HL-60/S4 treated with phorbol 12-myristate 13-acetate at 8.2 ng/mL for 4 days and 3 days (cell line): ENCODE data around the gene SRGAP2.
"Not testable (repeated sequence)": the region's sequence is repeated elsewhere in the genome, so short reads cannot be mapped to it uniquely, and the experiment has no call there.

Source experiments
- in situ Hi-C: fragments of 300-500 bp; cut with MboI; formaldehyde crosslinking; loops from 2 replicates; pipeline ENCODE4 v1.15.0; 2022; ENCODE audit warnings: low sequenced_read_pairs

SRGAP2 gene

DNA sequence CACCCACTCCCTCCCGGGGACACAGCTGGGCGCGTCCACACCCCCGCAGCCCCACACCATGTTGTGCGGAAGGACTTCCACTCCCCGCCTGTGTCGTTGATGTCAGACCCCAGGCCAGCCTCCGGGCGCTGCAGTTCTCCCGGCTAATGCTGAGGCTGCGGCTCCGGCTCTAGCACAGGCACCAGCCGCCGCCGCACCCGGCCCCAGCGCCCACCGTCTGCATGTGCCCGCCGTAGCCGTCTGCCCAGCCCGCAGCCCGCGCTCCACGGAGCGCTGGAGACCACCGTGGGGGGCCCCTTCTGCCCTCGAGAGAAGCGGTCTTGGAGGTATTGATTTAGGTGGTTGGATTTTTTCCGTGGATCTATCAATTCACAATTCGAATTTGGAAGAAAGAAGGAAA, 2.2 kb downstream of the SRGAP2 start:
- in situ Hi-C loops, result not testable (repeated sequence)

DNA sequence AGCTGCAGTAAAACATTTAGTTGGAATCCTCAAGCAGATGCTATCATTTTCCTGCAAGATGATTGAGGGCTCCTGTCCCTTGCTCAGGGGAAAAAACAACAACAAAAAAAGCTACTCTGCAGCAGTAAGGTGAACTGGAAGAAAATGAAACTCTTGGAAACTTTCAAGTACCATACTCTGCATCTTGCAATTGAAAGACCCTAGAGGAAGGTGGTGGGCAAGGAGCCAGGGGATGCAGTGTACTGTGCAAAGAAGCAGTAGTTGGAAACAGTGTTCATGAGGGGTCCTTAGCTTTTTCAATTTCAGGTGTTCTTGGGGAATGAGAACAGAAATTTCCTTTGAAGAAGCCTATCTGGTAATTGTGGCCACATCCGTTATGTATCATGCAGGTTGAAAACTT, 7.5 kb downstream of the SRGAP2 start:
- in situ Hi-C loops, result not testable (repeated sequence)

DNA sequence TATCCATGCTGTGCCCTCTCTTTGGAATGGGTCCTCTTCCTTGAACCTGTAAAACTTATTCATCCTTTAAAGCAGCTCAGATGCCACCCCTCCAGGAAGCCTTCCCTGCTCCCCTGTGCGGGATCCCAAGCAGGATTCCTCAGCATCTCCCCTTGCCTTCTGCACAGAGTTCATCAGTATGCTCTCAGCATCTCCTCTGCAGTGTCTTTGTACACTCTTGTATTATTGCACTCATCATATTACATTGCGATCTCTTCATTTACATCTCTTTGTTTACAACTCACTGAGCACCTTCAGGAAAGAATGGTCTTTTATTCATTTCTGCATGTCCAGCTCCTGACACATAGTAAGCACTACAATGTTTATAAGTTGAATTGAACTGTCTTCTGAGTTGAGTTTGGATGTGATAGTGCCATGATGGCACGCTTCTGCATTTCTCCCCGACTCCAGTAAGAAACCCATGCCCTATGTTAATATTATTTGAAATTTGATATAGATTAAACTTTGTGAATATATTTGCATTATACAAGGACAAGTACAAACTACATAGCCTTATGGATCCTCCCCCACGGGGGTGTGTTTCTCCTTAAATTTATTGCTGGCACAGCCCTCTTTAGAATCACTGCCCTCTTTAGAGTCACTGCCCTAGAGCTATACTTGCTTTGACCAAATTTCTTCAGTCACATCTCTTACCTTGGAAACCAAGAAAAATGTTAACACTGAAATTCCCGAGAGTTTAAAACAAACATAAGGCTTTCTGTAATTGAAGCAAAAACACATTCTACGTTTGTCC, 12.5 kb downstream of the SRGAP2 start:
- in situ Hi-C loops, result not testable (repeated sequence)

DNA sequence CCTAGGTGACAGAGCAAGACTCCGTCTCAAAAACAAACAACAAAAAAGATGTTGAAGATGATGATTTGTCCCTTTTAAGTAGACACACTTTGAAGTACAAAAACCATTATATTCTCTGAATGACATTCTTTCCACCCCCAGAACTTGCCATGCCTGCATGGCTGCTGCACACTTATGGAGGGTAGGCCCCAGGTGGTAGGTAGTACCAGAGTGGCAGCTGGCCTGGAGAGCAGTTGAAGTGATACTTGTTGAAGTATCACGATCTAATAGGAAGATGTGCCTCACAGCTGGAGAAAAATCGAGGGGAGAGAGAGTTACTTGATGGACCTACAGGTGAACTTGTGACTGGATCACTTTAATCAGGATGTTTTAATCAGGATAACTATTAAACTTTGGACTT, 14.9 kb downstream of the SRGAP2 start:
- in situ Hi-C loops, result not testable (repeated sequence)

DNA sequence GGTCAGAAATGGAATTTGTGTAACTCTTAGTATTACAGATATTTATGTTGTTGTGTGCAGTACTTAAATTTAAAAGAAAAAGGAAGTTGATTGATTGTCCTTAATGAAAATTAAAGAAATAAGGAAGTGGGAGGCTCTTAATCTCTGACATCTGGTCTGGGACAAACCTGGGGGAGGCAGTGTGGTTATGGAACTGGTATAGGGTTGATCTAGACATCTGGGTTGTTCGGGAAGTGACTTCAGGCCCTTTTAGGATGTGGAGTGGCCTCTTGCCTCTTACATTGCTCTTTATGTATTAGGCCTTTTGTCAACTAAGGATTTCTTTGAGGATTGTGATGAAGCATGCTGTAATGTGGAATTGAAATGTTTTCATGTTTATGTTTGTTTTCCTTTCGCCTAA, 15.4 kb downstream of the SRGAP2 start:
- in situ Hi-C loops, result not testable (repeated sequence)

DNA sequence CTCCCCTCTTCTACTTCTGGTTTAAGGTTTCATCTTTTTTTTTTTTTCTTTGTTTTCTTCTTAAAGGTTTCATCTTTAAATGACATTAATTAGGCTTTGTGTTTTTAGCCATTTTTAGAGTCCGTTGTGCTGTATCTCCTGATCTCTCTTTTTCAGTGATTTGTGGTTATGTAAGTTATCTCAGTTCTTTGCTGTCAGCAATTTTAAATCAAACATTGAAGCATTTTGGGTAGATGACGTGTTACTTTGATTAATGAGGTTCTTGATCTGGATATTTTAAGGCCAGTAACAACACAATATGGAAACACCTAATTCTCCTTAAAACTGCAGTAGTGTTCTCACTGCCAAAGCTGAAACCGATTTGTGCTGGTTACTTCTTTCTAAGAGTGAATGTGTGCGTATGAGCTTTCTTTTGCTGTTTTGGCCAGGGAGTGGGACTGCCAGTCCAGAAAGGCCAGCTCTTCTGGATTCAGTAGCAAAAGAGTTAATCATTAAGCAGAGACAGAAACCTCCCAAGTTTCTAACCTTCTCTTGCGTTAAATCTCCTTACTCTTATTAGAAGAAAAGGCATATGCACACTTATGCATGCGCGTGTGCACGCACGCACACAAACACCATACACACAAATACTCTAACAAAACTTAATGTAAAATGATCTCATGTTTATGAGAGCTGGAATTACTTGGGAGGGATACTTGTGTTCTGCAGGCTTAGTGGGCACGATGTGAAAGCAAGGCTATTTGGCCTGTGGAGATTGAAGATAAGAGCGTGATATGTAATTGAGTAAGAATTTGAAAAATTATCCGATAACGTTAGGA, 16.4 kb downstream of the SRGAP2 start:
- in situ Hi-C loops, result not testable (repeated sequence)

DNA sequence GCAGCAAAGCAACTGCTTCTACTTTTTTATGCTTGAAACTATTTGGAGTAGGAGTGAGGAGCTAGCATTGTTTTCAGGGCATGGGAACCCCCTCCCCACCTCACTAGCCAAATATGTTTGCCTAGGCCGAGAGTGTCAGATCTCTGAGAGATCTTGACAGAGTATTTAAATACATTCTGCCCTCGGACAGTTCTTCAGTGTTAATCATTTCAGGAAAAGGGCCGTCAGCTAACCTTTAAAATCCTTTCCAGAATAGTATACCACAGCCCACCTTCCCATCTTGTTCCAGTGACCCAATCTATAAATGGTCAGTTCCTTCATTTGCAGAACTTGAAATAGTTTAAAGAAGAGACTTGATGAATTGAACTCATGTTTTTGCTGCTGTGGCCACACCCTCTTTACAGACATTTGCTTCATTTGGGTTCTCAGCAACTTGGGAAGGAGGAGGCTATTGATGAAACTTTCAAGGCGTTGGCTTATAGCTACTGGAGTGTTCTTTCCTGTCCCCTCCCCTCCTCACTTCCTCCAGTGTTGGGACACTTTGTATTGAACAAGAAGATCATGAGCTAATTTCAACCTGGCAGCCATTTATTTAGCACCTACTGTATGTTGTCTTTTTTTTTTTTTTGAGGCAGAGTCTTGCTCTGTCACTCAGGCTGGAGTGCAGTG, 17.1 kb downstream of the SRGAP2 start:
- in situ Hi-C loops, result not testable (repeated sequence)

DNA sequence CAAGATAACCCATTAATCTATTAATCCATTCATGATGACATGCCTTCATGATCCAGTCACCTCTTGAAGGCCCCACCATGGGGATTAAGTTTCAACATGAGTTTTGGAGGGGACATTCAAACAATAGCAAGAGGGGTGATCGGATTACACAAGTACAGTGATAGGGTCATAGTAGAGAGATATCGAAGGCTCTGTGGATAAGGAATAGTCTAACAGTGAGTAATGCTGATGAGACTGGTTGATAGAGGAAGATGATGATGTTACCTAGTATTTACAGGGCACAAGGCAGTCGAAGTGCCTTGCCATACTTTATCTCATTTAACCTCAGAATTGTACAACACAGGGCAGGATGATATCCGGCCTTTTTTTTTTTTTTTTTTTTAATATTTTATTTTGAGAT, 18.2 kb downstream of the SRGAP2 start:
- in situ Hi-C loops, result not testable (repeated sequence)

DNA sequence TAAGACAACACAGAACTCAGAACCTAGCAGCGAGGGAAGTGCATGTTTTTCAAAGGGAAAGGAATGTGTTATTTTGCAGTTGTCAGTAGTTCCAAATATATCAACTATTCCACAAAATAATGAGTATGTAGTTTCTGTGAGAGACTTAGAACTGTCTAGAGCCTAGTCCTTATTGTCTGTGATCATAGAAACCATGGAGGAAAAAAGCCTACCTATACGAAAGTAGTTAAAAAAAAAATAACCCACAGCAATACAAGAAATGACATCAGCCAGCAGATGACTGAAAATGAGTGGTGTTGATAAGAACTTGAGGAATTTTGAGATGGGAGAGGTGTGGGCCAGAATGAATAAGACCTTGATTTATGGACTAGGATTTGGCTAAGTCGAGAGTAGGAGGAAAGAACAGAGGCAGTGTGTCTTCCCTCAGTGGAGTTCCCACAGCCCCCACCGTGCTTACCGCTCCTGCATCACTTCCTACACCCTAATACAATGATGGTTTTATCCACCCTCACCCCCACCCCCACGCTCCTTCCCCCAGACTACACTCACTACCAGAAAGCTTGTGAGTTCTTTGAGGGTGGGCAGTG, 20.9 kb downstream of the SRGAP2 start:
- in situ Hi-C loops, result not testable (repeated sequence)

DNA sequence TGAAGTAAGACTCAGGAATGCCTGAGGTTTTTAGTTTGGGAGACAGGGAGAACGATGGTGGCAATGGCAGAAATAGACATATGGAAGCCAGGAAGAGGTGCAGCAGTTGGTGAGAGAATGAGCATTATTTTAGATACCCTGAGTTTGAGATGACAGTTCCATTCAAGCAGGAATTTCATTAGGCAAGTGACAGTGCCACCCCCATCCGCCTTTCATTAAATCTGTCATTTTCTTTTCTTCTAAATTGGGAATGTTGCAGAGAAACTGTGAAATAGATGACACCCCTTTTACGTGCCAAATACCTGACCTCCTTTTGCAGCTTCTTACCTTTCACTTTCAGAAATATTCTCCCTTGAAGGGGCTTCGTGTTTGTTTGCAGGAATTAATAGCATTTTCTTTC, 22.0 kb downstream of the SRGAP2 start:
- in situ Hi-C loops, result not testable (repeated sequence)

DNA sequence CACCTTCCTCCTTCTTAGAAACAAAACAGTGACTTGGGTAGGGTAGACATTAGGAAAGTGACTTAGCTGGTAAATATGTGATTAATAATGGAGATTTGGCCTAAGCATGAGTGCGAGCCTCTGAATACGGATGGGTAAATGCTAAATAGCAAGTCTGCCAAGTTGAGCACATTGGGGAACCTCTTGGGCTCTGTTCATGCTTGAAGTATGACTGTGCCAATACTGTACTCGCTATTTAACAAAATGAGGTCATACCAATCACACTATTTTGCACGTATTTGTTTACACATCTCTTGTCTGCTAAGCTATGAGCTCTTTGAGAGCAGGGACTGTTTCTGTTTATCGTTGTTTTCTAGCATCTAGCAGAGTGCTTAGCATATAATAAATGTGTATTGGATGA, 23.5 kb downstream of the SRGAP2 start:
- in situ Hi-C loops, result not testable (repeated sequence)

DNA sequence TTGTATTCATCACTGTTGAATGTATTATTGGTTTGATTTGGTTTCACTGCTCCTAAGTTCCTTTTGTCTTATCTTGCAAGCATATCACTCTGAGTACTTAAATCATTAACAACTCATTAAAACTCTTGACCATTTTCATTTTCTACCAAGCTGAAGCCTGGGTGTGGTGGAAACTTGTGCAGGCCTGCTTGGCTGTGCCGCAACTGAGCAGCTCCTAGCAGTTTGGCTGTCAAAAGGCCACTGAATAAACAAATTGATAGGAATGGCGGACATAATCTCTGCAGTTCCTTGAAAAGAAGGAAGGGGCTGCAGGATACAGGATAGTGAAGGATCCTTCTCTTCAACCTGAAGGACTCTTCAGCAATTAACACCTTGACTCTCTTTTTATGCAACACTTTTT, 25.9 kb downstream of the SRGAP2 start:
- in situ Hi-C loops, result not testable (repeated sequence)

DNA sequence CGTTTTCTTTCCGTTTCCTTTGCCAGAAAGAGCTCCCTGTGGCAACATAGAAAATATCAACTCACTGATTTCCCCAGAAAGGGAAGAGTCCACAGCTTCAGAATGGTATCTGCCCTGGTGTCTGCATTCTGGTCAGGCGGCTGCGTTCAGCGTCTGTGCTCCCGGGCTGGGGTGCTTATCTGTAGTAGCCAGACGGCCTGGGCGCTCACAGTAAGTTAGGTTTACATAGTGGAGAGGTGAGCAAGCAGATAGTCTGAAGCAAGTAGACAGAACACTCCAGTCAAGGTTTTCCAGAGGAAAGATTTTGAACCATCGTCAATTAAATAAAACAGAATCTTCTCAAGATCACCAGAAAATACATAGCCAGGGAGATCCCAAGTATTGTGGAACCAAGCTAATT, 28.6 kb downstream of the SRGAP2 start:
- in situ Hi-C loops, result not testable (repeated sequence)

DNA sequence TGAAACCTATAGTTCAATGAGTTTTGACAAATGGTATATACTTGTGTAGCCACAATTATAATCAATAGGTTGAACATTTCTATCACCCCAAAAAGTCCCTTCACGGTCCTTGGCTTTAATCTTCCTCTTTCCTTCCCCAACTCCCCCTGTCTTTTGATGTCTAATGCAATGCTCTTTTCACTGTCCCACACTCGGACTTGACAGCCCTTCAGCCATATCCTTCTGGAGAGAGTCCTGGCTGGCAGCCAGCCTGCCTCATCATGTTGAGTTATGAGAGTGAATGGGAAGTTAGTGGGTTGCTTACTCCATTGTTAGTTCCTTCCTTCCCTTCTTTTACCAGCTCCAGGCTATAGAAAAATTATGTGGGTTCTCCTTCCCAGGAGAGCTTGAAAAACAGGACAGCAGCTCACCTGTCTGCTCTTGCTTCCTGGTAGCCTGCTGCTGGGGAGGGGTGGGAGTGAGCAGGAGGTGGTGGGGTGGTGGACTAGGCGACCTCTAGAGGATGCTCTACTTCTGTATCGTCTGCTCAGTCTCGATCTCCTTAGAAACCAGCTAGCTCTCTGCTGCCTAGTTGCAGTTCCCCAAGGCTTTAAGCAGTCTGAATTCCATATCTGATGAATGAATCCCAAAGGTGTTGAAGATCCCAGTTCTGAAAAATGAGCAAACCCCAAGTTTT, 29.8 kb downstream of the SRGAP2 start:
- in situ Hi-C loops, result not testable (repeated sequence)

DNA sequence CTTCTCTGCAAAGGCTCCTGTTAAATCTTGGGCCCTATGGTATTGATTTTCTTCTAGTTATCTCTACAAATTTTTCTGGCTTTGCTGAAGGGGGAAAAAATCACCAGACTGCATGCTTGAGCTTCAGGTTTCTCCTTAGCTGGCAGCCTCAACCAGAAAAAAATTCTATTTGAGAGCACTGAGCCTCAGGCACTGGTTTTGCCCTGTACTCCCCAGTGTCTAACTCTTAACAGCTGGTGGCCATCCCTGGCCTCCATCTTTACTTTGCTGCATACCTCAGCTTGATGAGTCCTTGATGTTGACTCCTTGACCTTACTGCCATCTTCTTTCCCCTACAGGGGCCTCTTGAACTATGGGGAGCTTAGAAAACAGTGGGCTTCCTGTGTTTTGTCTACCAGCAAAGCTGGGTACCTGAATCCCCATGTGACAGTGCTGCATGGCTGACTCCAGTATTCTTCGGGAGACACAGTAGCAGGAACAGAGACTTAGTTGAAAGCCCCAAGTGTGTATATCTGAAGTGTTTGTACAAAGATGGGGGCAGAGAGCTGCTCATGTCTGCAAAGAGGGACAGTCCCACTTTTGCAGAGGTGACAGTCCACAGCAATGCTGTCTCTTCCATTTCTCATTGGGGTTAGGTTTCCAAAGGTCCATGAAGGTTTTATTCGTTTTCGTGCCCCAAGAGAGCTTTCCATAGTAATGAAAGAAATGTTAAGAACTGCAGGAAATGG, 31.0 kb downstream of the SRGAP2 start:
- in situ Hi-C loops, result not testable (repeated sequence)

DNA sequence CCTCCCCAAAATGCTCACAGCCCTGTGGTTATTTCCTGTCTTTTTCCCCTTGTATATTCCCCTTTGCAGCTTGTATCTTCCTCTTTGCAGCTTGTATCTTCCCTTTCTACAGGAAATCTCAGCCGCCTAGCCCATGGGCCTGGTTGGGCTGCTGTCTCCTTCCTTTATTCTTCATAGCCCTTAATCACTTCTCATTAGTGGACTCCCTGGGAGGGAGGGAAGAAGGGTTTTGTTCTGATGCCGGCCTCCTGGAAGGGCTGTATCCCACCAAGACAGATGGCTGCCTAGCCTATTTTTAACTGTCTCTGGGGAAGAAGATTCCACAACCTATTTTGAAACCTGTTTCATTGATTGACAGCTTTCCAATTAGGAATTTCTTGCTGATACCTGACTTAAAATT, 31.8 kb downstream of the SRGAP2 start:
- in situ Hi-C loops, result not testable (repeated sequence)

DNA sequence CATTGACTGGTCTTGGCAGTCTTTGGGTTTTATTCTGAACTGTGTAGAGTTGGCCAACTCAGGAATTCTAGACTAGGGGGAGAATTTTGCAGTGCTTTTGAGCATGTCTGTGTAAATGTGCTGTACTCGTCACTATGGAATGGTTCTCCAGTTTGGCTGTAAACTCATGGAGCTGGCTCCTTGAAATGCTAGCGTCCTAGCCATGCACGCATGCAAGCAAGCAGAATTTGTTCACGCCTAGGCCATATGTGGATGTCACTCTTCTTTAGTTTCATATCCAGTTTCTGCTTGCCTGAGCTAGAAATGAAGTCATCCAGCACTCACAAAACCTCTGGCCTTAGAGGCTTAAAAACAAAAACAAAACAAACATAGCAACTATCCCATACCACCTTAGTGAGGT, 36.9 kb downstream of the SRGAP2 start:
- in situ Hi-C loops, result not testable (repeated sequence)

DNA sequence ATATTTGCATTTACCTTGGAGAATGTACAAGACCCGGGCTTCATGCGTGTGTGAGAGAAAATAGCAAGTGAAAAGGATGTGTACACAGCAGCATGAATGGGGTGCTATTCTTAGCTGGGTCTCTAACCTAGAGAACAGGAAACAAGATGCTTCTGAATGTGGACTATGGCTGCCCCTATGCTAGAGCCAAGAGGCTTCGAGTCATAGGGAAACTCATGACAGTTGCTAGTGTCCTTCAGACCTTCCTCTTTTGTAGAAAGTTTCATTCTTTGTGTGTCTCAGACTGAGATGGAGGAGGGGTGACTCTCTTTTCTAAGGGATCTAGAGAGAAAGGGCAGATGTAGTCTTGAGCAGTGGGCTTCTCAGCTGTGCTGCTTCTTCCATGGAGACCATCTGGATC, 40.0 kb downstream of the SRGAP2 start:
- in situ Hi-C loops, result not testable (repeated sequence)

DNA sequence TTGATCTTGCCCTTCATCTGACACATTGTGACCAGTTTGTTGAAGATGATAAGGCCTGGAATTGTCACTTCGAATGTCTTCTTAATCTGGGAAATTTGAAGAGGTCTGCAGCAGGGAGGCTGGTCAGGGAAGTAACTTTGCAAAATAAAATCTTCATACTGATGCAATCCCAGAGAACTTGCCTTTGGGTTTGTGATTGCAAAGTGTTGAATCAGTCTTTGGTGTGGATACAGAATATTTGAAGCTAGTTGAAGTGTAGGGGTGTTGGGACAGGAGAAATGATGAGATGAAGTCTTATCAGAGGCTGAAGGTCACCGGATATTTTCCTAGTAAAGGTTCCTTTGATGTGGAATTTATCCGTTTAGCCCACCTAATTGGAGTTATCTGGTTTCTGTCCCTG, 42.1 kb downstream of the SRGAP2 start:
- in situ Hi-C loops, result not testable (repeated sequence)
